Peyer's patch (tissue), 4 donors: ENCODE data around the gene PALLD.

Source experiments
- POLR2A ChIP-seq, 2 donors: fragments of 450-650 bp; IDR thresholded peaks; one replicate each; pipeline ENCODE4 v1.5.1; 2017; ENCODE audit warnings: antibody characterized with exemption in 2 of 2, mild to moderate bottlenecking in 2 of 2, moderate library complexity in 2 of 2
- TF ChIP-seq, protein P1 (sequence below), 6 experiments: fragments of 450-650 bp in 4 of 6; fragments of 200-600 bp in 2 of 6; sonication (generic) in 1 of 6; IDR thresholded peaks; one replicate each; pipeline ENCODE4 v1.5.1; 2017 to 2019; ENCODE audit warnings: antibody characterized with exemption in 6 of 6, mild to moderate bottlenecking in 3 of 6, moderate library complexity in 1 of 6

DNA sequence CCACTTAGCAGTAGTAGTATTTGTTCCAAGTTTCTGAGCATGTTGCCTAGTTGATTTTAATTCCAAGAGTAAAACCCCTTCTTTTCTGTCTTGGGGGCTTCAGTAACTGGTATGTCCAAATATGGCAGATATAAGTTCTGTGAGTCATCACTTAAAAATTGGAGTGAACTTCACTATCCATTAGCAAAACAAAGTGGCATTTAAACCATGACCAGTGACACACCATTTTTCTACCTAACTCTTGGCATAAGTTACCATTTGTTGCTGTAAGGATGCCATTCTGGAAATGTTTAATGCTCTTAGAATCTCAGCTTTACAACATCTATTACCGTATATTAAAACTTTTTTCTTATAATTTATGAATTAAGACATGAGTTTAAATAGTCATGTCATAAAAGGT is 411.2 kb downstream of the PALLD start:
- TF ChIP-seq POLR2A (IDR thresholded peaks at IDR 0.05): no peak
- TF ChIP-seq, protein P1, sequence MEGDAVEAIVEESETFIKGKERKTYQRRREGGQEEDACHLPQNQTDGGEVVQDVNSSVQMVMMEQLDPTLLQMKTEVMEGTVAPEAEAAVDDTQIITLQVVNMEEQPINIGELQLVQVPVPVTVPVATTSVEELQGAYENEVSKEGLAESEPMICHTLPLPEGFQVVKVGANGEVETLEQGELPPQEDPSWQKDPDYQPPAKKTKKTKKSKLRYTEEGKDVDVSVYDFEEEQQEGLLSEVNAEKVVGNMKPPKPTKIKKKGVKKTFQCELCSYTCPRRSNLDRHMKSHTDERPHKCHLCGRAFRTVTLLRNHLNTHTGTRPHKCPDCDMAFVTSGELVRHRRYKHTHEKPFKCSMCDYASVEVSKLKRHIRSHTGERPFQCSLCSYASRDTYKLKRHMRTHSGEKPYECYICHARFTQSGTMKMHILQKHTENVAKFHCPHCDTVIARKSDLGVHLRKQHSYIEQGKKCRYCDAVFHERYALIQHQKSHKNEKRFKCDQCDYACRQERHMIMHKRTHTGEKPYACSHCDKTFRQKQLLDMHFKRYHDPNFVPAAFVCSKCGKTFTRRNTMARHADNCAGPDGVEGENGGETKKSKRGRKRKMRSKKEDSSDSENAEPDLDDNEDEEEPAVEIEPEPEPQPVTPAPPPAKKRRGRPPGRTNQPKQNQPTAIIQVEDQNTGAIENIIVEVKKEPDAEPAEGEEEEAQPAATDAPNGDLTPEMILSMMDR (IDR thresholded peaks at IDR 0.05): no peak
